CD14-positive monocyte (primary cell): ENCODE results near the gene MKNK1. TPM values are rescaled to one million over a fixed set of nuclear protein-coding genes. Genes with fewer than 3 reads are reported as not detected.

Experiments
- DNase-seq, 3 donors: peaks; one replicate each; pipeline ENCODE4 v3.0.0-alpha.2; 2011 to 2022
- H2AFZ ChIP-seq: 2 replicates; pipeline ENCODE4 v1.6.0; 2012; ENCODE audit warnings: mild to moderate bottlenecking, low read depth, low read length, inconsistent platforms; ENCODE audit not compliant: insufficient read depth, poor library complexity, severe bottlenecking
- H3K27ac ChIP-seq, 2 donors: 1 replicate in 1 of 2; 2 replicates in 1 of 2; pipeline ENCODE4 v1.5.1; 2012 to 2013; ENCODE audit warnings: low read length in 2 of 2, control low read depth in 1 of 2, inconsistent platforms in 1 of 2, low read depth in 1 of 2, mild to moderate bottlenecking in 1 of 2
- H3K27me3 ChIP-seq, 2 donors: one replicate each; pipeline versions ENCODE4 v1.6.0 to v1.6.1; 2011 to 2013; ENCODE audit warnings: low read length in 2 of 2; ENCODE audit not compliant: control insufficient read depth in 2 of 2, insufficient read depth in 2 of 2
- H3K36me3 ChIP-seq, 2 donors: replicated peaks in 1 of 2; 1 replicate in 1 of 2; 2 replicates in 1 of 2; pipeline versions ENCODE4 v1.5.1 to v1.6.1; 2012 to 2013; ENCODE audit warnings: low read length in 2 of 2, control low read depth in 1 of 2, inconsistent platforms in 1 of 2, mild to moderate bottlenecking in 1 of 2; ENCODE audit not compliant: insufficient read depth in 2 of 2, control insufficient read depth in 1 of 2
- H3K4me1 ChIP-seq, 2 donors: 1 replicate in 1 of 2; 2 replicates in 1 of 2; pipeline versions ENCODE4 v1.5.1 to v1.6.1; 2012 to 2013; ENCODE audit warnings: low read length in 2 of 2, control low read depth in 1 of 2, inconsistent platforms in 1 of 2, mild to moderate bottlenecking in 1 of 2, moderate library complexity in 1 of 2; ENCODE audit not compliant: insufficient read depth in 2 of 2, control insufficient read depth in 1 of 2
- H3K4me2 ChIP-seq: replicated peaks from 2 replicates; pipeline ENCODE3; 2012; ENCODE audit warnings: low read length, moderate library complexity, mild to moderate bottlenecking; ENCODE audit not compliant: poor library complexity, severe bottlenecking; ENCODE audit errors: extremely low read depth
- H3K4me3 ChIP-seq, 3 experiments: fragments of 200-600 bp in 1 of 3; sonication (generic) in 1 of 3; replicated peaks in 1 of 3; 1 replicate in 2 of 3; 2 replicates in 1 of 3; pipeline ENCODE4 v1.5.1; 2011 to 2013; ENCODE audit warnings: low read length in 3 of 3, mild to moderate bottlenecking in 3 of 3, control low read depth in 2 of 3, low read depth in 2 of 3, inconsistent platforms in 1 of 3, moderate library complexity in 1 of 3
- H3K79me2 ChIP-seq: 2 replicates; pipeline ENCODE4 v1.6.0; 2012; ENCODE audit warnings: mild to moderate bottlenecking, control low read depth, inconsistent platforms, low read length, moderate library complexity; ENCODE audit not compliant: insufficient read depth
- H3K9ac ChIP-seq: 2 replicates; pipeline ENCODE4 v1.6.0; 2017; ENCODE audit warnings: low read length, mild to moderate bottlenecking; ENCODE audit not compliant: insufficient read depth, poor library complexity, severe bottlenecking
- H3K9me3 ChIP-seq, 2 donors: replicated peaks in 1 of 2; 1 replicate in 1 of 2; 2 replicates in 1 of 2; pipeline versions ENCODE4 v1.5.1 to v1.6.1; 2012 to 2013; ENCODE audit warnings: low read length in 2 of 2, control low read depth in 1 of 2; ENCODE audit not compliant: control insufficient read depth in 1 of 2, insufficient read depth in 1 of 2
- H4K20me1 ChIP-seq: 2 replicates; pipeline ENCODE4 v1.6.0; 2012; ENCODE audit warnings: mild to moderate bottlenecking, low read length, control low read depth, moderate library complexity; ENCODE audit not compliant: insufficient read depth
- H3K27ac Mint-ChIP-seq, 7 donors: one replicate each; pipeline ENCODE4 v1.8.0; 2020; ENCODE audit warnings: mild to moderate bottlenecking in 7 of 7, mixed read lengths in 7 of 7, moderate library complexity in 6 of 7, inconsistent platforms in 2 of 7
- H3K27me3 Mint-ChIP-seq, 3 donors: one replicate each; pipeline ENCODE4 v1.8.0; 2021 to 2022; ENCODE audit warnings: low read depth in 3 of 3, mild to moderate bottlenecking in 3 of 3, mixed read lengths in 3 of 3, moderate library complexity in 3 of 3, inconsistent platforms in 1 of 3
- H3K36me3 Mint-ChIP-seq, 2 donors: one replicate each; pipeline ENCODE4 v1.8.0; 2020; ENCODE audit warnings: mixed read lengths in 2 of 2, inconsistent platforms in 1 of 2, mild to moderate bottlenecking in 1 of 2
- H3K4me1 Mint-ChIP-seq: one replicate; pipeline ENCODE4 v1.8.0; 2020; ENCODE audit warnings: mild to moderate bottlenecking, mixed read lengths
- H3K4me3 Mint-ChIP-seq, 2 donors: one replicate each; pipeline ENCODE4 v1.8.0; 2020; ENCODE audit warnings: mild to moderate bottlenecking in 2 of 2, mixed read lengths in 2 of 2, moderate library complexity in 1 of 2
- H3K9me3 Mint-ChIP-seq, 7 donors: one replicate each; pipeline ENCODE4 v1.8.0; 2020 to 2022; ENCODE audit warnings: mixed read lengths in 7 of 7, mild to moderate bottlenecking in 6 of 7, moderate library complexity in 6 of 7, inconsistent platforms in 2 of 7
- WGBS: methylation state at CpG from one replicate; pipeline ENCODE4 v1.1.5; 2013; ENCODE audit warnings: missing lambda C conversion rate; ENCODE audit not compliant: insufficient coverage; 5-methylcytosine and 5-hydroxymethylcytosine counted together
- intact Hi-C, 2 donors: fragments of 100-400 bp; cut with micrococcal nuclease; formaldehyde crosslinking; loops; one replicate each; pipeline versions ENCODE4 v1.15.0 to v1.15.1; 2023
- polyA plus RNA-seq, 3 donors: library from polyadenylated mRNA; depleted of rRNA in 1 of 3; unstranded in 2 of 3; stranded (reverse) in 1 of 3; fragments of 300-500 nt in 2 of 3; fragments of >200 nt in 1 of 3; fragmentation: Illumina TruSeq in 2 of 3; gene quantifications; 1 replicate in 2 of 3; 2 replicates in 1 of 3; pipeline ENCODE4 v1.2.3, GENCODE V29; 2012 to 2021
- TF ChIP-seq, protein P1 (sequence below): fragments of 200-600 bp; IDR thresholded peaks from one replicate; pipeline ENCODE4 v1.8.0; 2022; ENCODE audit warnings: antibody characterized with exemption, mild to moderate bottlenecking

The MKNK1 gene
- polyA plus RNA-seq, 3 donors = 38.2 to 144 (median 38.6) TPM

DNA sequence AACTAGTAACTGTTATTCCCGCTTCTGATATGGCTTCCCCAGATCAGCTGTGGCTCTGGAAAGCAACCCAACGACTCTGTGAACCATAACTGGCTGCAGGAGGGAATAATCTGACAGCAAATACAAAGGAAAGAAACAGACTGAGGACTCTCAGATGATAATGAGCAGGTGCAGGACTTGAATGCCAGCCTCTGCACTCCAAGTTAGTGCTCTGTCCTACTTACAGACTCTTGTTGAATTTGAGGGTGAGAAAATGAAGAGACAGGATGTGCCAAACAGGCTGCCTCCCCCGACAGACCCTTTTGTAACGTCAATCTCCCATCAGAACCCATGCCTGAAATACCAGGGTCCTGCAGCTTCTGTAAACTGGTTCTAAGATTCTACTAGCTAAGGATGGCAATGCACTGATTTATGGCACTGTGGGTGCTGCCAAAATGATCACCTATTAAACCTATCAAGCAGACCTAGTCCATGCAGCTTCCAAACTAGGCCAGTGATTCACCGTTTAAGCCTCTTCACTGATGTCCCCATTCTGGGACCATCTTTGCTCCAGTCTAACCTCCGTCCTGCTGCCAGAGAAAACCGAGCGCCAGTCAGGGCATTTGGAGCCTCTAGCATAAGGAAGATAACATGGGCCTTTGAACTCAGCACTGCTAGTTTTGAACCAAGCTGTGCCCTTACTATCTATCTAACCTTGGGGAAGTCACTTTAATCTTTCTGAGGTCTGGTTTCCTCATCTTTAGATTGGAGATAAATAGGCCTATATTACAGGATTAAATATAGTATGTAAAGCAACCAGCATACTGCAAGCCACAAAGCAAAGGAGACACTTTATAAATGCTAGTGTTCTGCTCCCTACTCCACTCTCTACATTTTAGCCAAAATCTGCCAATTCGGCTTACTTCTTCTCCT is 4.8 kb downstream of the MKNK1 start:
- Mint-ChIP-seq H3K36me3 (peaks cover 34 to 42% of the 10 kb centered on the region in 2 donors), H3K27ac (peak overlapping the region in 2 of 7 donors; percentile 2 to 53), H3K4me1 (peaks cover 92% of the 10 kb centered on the region), H3K9me3 (no peaks in the 10 kb centered on the region), H3K27me3 (no peaks in the 10 kb centered on the region), H3K4me3 (no peak overlapping the region)
- Histone ChIP-seq H3K79me2 (peaks cover 79% of the 10 kb centered on the region), H3K4me3 (no peak overlapping the region), H3K27ac (no peak overlapping the region), H4K20me1 (peaks cover 52% of the 10 kb centered on the region), H3K4me2 (no peak overlapping the region), H3K27me3 (no peaks in the 10 kb centered on the region), H3K4me1 (peaks cover 64 to 84% of the 10 kb centered on the region in 2 donors), H2AFZ (no peak overlapping the region), H3K36me3 (peaks cover 0 to 9% of the 10 kb centered on the region in 2 donors), H3K9ac (no peak overlapping the region), H3K9me3 (no peaks in the 10 kb centered on the region)
- TF ChIP-seq, protein P1, sequence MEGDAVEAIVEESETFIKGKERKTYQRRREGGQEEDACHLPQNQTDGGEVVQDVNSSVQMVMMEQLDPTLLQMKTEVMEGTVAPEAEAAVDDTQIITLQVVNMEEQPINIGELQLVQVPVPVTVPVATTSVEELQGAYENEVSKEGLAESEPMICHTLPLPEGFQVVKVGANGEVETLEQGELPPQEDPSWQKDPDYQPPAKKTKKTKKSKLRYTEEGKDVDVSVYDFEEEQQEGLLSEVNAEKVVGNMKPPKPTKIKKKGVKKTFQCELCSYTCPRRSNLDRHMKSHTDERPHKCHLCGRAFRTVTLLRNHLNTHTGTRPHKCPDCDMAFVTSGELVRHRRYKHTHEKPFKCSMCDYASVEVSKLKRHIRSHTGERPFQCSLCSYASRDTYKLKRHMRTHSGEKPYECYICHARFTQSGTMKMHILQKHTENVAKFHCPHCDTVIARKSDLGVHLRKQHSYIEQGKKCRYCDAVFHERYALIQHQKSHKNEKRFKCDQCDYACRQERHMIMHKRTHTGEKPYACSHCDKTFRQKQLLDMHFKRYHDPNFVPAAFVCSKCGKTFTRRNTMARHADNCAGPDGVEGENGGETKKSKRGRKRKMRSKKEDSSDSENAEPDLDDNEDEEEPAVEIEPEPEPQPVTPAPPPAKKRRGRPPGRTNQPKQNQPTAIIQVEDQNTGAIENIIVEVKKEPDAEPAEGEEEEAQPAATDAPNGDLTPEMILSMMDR = no peak
- intact Hi-C loops = no loop called here
- no peak for DNase-seq
- WGBS = 95% methylated on average over 5 of the region's 9 CpGs

DNA sequence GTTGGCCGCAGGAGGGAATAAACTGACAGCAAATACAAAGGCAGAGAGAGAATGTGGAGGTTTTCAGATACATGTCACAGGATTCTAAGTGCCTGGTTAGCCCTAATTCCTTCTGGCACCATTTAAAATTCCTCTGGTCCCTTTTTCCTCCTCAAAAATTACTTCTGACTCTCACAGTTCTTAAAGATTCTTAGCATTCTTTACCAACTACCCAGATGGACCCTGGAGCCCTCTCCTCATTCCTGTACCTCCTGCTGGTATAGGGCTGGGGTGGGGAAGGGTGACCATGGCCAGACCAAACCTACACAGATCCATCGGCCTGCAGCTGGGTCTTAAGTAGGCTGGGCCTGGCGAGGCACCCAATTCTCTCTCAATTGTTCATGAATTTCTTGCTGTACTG is 7.2 kb downstream of the MKNK1 start:
- TF ChIP-seq, protein P1 = no peak
- no peaks in the 10 kb centered on the region for H3K9me3 ChIP-seq
- intact Hi-C loops = no loop called here
- H2AFZ ChIP-seq = no peak overlapping the region
- peak overlapping the region in 1 of 2 donors; percentile 82 for H3K27ac ChIP-seq
- no peaks in the 10 kb centered on the region for H3K27me3 ChIP-seq
- H3K36me3 ChIP-seq = peaks cover 11 to 24% of the 10 kb centered on the region in 2 donors
- H3K9ac ChIP-seq = no peak overlapping the region
- no peak overlapping the region for H3K4me2 ChIP-seq
- H3K9me3 Mint-ChIP-seq = no peaks in the 10 kb centered on the region
- H3K4me3 Mint-ChIP-seq = no peak overlapping the region
- H3K36me3 Mint-ChIP-seq = peaks cover 53 to 63% of the 10 kb centered on the region in 2 donors
- H3K79me2 ChIP-seq = peaks cover 69% of the 10 kb centered on the region
- peaks cover 86% of the 10 kb centered on the region for H3K4me1 Mint-ChIP-seq
- H3K4me3 ChIP-seq = no peak overlapping the region
- no peak for DNase-seq
- peak overlapping the region in 4 of 7 donors; percentile 64 to 95 (median 72) for H3K27ac Mint-ChIP-seq
- H3K27me3 Mint-ChIP-seq = no peaks in the 10 kb centered on the region
- WGBS = no CpG with 5 or more reads among the region's 3 CpGs
- H3K4me1 ChIP-seq = peaks cover 59 to 78% of the 10 kb centered on the region in 2 donors
- peaks cover 41% of the 10 kb centered on the region for H4K20me1 ChIP-seq
